HG03135 (cell line): ENCODE measurements around the gene GPC5.
"Not testable (repeated sequence)": the region's sequence is repeated elsewhere in the genome, so short reads cannot be mapped to it uniquely, and the experiment has no call there.

ENCODE experiments used
- ATAC-seq: cut with Tn5 transposase; IDR thresholded peaks from one replicate; pipeline ENCODE4 v1.9.1; 2021; ENCODE audit warnings: mild to moderate bottlenecking, moderate library complexity; ENCODE audit not compliant: unreplicated experiment

GPC5 gene

GRCh38 chr13:91824416-91824815 is 426.0 kb downstream of the GPC5 start:
- ATAC-seq: no peak

GRCh38 chr13:91825516-91825915 is 427.1 kb downstream of the GPC5 start:
- ATAC-seq: no peak

DNA sequence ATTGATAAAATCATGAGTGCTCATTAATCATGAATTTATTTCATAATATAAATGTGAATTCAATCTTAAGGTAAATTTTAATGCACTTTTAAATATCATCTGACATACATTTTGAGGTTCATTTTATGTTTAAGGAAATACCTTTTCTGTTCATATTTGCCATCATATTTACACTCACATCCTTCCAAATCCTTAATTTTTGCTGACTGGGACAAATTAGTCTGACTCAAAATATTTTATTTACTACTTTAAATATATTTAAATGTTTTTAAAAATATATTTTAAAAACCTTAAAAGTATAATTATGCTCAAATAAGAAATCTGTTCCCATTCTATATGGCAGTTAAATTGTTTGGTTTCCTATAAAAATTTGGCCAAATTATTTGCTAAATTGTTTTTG is 438.1 kb downstream of the GPC5 start:
- ATAC-seq: no peak

GRCh38 chr13:91845612-91846011 is 447.2 kb downstream of the GPC5 start:
- ATAC-seq: no peak

DNA sequence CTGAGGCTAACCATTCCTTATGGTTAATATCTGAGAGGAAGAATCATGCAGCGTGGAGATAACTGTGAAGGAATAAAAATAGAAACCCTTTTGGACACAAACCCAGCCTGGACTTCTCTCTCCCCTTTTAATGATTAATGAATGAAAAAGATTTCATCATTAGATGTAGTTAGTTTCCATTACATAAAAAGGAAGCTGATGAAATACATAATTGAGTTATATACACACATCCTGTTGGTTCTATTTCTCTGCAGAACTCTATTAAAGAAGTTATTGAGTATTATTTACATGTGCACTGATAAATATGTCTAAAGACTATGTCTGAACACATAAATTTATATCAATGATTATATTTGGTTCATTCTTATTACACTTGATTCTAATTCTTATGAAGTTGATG is 465.3 kb downstream of the GPC5 start:
- ATAC-seq: no peak

- no peak for ATAC-seq
These were observed 469.9 kb downstream of the GPC5 start for GRCh38 chr13:91868351-91868750.

GRCh38 chr13:91878491-91878890 is 480.1 kb downstream of the GPC5 start:
- no peak for ATAC-seq

DNA sequence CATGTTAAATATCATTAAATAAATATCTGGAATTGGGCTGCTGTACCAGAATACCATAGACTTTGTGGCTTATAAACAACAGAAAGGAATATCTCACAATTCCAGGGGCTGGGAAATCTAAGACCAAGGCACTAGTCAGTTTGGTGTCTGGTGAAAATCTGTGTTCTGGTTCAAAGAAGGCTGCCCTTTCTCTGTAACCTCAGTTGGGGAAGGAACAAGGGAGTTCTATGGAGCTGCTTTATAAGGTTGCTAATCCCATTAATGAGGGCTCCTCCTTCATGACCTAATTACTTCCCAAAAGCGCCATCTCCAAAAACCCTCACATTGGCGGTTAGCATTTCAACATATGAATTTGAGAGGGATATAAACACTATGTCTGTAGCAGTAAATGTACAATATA is 480.9 kb downstream of the GPC5 start:
- no peak for ATAC-seq

DNA sequence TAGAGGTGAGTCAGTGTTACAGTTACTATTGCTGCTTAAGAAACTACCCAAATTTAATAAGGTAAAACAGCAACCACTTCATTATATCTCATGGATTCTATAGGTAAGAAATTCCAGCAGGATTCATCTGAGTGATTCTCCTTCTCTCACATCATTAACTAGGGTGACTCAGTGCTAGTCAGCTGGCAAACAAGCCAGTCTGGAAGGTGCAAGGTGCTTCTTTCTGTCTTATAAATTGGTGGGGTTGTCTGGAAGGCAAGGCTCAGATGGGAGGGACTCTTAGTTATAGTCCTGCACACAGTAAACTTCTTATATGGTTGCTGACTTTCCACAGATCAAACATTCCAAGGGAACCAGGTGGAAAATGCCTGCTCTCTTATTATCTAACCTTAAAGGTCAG is 484.5 kb downstream of the GPC5 start:
- no peak for ATAC-seq

GRCh38 chr13:91889641-91890040 is 491.2 kb downstream of the GPC5 start:
- ATAC-seq: no peak

DNA sequence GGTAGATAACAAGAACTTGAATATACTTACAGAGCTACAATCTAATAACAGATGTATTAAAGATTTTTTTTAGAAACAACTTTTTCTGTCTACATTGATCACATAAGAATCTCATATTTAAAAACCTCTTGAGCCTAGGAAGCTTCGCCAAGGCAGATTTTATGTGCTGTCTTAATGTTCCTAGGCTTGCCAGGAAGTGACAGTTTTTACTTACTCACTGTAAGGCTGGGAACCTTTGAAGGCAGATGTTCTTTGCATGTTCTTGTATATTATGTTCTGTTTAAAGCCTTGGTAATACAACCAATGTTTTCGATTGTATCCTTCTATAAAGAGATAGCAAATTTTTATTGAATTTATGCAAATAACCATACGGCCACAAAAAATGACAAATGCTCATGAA is 492.7 kb downstream of the GPC5 start:
- ATAC-seq: no peak

DNA sequence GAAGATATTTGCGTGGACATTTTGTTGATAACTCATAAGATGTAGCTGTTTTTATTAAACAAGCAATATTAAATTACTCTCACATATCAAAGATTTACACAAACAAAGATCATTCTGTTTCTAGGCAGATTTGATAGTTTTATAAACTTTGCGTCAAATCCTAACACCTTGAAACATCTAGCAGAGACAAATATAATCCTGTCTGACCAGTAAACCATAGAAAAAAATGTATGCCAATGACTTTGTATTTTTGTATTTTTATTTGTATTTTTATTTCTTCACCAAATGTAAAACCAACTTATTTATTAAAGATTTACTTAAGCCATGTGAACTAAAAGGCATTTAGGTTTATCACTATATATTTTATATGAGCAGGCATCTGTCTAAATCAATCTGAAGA is 494.6 kb downstream of the GPC5 start:
- no peak for ATAC-seq

DNA sequence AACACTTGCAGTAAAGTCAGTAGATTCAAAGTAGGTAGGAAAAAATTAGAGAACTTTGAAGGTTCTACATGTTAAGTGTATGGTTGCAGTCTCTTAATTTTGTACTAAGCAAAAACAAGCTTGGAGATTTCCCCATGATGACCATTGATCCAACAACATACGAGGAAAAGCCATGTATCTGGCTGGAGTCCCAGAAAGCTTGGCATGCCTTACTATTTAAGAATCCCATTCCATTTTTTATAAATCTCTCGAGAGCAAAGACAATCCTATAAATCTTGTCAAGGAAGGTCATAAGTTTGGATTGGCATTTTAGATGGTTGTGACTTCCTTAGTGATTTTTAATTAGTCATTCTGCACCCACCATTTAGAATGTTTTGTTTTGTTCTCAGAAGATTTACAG is 495.9 kb downstream of the GPC5 start:
- ATAC-seq: no peak

GRCh38 chr13:91896547-91896946 is 498.1 kb downstream of the GPC5 start:
- no peak for ATAC-seq

DNA sequence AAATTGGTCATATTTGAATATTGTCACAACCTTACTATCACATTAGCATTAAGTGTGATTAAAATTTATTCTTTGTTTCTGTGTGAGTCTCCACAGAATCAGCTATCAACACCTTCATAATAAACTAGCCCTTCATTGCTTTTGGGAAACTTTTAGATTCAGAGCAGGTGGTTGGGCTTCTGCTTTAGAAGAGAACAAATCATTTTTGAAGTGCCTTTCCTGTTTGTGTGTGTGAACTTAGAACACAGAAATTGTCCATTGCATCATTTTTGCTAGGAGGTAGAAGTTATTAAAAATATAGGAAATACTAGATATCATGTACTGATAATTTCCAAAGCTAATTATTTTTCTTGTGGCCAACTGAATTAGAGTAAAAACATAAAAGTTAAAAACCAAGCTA is 500.6 kb downstream of the GPC5 start:
- not testable (repeated sequence) for ATAC-seq

DNA sequence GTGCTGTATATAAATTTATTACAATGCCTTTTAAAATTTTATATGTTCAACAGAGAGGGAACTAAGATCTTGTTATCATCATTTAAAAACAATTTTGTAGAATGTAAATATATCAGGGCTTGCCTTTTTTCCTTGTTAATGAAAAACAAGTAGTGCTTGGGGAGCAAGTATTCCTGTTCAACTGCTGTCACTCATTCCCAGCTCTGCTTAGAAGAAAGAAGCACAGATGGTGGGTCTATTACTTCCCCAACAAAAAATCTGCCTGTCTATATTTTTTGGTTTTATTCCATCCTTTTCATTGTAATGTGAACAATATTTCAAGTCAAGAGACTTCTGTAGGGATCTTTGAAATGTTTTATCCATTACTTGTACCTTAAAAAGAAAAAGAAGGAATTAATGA is 503.9 kb downstream of the GPC5 start:
- ATAC-seq: no peak

DNA sequence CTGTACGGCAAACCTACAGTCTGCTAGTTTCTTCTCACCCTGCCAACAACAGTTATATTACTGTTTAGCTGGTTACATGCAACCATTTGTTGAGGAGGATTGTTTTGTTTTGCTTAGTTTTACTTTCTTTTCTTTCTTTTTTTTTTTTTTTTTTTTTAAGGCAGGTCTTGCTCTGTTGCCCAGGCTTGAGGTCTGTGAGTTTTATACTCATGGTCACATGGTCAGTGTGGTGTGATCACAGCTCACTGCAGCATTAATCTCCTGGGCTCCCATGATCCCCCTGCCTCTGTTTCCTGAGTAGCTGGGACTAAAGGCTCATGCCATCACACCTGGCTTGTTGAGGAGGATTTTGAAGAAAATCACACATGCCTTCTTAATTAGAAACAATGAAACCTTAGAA is 505.6 kb downstream of the GPC5 start:
- peak; percentile 92 for ATAC-seq

DNA sequence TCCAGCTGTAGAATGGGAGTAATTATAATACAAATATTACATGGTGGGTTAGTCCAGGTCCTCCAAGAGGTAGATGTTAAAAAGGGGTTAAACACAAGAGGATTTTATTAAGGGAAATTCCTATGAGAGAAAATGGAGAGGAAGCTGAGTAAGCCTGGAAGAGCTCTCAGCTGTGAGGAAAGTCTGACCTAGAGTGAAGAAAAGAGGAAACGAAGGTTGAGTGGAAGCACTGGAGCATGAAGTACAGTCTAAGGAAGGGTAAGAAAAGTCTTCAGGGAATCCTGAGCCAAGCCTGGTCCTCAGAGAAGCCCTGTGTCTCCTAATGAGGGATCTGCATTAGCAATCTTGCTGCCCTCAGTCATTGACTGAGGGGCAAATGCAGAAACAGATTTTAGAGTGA is 506.2 kb downstream of the GPC5 start:
- peak; percentile 45 for ATAC-seq

GRCh38 chr13:91907398-91907797 is 509.0 kb downstream of the GPC5 start:
- ATAC-seq: no peak

GRCh38 chr13:91909617-91910016 is 511.2 kb downstream of the GPC5 start:
- ATAC-seq: no peak

DNA sequence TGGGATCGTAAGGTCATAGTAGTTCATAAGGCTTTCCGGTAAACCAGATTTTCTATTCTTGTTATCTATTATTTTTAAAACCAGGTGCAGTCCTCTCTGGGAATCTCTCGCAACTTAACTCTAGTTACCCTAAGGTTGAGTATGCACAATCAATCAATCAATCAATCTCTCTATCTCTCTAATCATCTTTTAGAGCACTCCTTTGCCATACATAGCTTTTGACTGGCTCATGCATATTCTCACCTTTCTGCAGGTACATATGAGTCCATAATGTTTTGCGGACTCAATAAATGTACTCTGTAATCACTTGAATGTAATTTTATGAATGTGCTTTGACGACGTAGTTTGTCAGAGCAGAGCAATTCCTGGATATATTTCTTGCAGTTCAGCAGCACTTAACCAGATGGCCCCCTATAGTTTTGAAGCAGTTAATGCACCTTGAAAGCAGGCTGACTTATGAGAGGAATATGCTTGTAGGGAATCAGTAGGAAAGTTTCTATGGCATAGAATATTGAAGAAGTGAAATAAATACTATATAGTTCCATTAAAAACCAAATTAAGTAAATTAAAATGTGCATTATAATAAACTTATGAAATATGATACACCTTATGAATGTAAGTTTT is 524.7 kb downstream of the GPC5 start:
- no peak for ATAC-seq

- ATAC-seq: no peak
These were observed 532.3 kb downstream of the GPC5 start for GRCh38 chr13:91930687-91931086.

DNA sequence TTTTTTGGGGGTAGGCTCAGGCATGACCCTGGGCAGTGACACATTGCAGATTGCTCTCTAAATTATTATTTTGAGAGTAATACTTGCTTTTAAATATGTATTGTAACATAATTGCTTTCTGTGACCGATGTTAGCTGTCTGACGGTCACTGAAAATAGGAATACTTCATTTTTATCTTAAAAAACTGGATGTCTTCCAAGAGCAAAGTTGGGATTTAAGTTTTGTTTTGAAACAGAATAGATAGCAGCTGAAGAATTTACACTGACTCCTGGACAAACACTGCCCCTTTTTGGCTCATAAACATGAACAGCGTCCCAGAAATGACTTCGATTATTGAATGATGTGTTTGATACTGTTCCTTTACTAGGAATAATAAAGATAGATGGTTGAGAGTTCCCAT is 535.9 kb downstream of the GPC5 start:
- no peak for ATAC-seq
